Measurements from ENCODE around the gene HCFC1R1.
"Not testable (repeated sequence)": the region's sequence is repeated elsewhere in the genome, so short reads cannot be mapped to it uniquely, and the experiment has no call there.

HCFC1R1 gene

GRCh38 chr16:3023669-3024478 lies at the start of gene HCFC1R1, which contains the start of gene THOC6:
Gene HCFC1R1 (minus strand): TSS chr16:3023942. CDS start chr16:3023941, 1 bp downstream.
Gene THOC6 (plus strand): TSS chr16:3024035. CDS start chr16:3024327, 292 bp downstream.
- peak; percentile 92 for DNase-seq (ENCODE audit: low read depth, low spot score)

GRCh38 chr16:3073448-3073847 lies 49.7 kb upstream of the HCFC1R1 start:
- no peak for DNase-seq (ENCODE audit: low read depth, low spot score)

- DNase-seq (ENCODE audit: low read depth, low spot score) = not testable (repeated sequence)
These were observed 49.0 kb upstream of the HCFC1R1 start for GRCh38 chr16:3072576-3073263.

GRCh38 chr16:3072148-3072547 lies 48.4 kb upstream of the HCFC1R1 start:
- DNase-seq (ENCODE audit: low read depth, low spot score) = not testable (repeated sequence)

- no peak for DNase-seq (ENCODE audit: low read depth, low spot score)
These were observed 47.9 kb upstream of the HCFC1R1 start for GRCh38 chr16:3071655-3072054.

GRCh38 chr16:3070608-3071111 lies 46.9 kb upstream of the HCFC1R1 start:
- no peak for DNase-seq (ENCODE audit: low read depth, low spot score)

GRCh38 chr16:3069146-3069545 lies 45.4 kb upstream of the HCFC1R1 start:
- DNase-seq (ENCODE audit: low read depth, low spot score) = not testable (repeated sequence)

GRCh38 chr16:3068487-3068886 lies 44.7 kb upstream of the HCFC1R1 start:
- DNase-seq (ENCODE audit: low read depth, low spot score) = no peak

- DNase-seq (ENCODE audit: low read depth, low spot score) = no peak
These were observed 42.7 kb upstream of the HCFC1R1 start for GRCh38 chr16:3066440-3066748.

- DNase-seq (ENCODE audit: low read depth, low spot score) = no peak
These were observed 42.1 kb upstream of the HCFC1R1 start for GRCh38 chr16:3065742-3066439.

- peak; percentile 50 for DNase-seq (ENCODE audit: low read depth, low spot score)
These were observed 41.5 kb upstream of the HCFC1R1 start, which contains the start of gene IL32 for GRCh38 chr16:3065069-3065741. Gene IL32 (plus strand): TSS chr16:3065640. CDS start chr16:3065812, 172 bp downstream.

GRCh38 chr16:3063625-3064386 lies 40.1 kb upstream of the HCFC1R1 start:
- DNase-seq (ENCODE audit: low read depth, low spot score) = no peak

GRCh38 chr16:3062553-3062952 lies 38.8 kb upstream of the HCFC1R1 start:
- DNase-seq (ENCODE audit: low read depth, low spot score) = no peak

- DNase-seq (ENCODE audit: low read depth, low spot score) = no peak
These were observed 36.8 kb upstream of the HCFC1R1 start for GRCh38 chr16:3060339-3061127.

- DNase-seq (ENCODE audit: low read depth, low spot score) = no peak
These were observed 36.0 kb upstream of the HCFC1R1 start for GRCh38 chr16:3059723-3060242.

- DNase-seq (ENCODE audit: low read depth, low spot score) = peak; percentile 76
These were observed 35.4 kb upstream of the HCFC1R1 start for GRCh38 chr16:3059041-3059722.

GRCh38 chr16:3058139-3059030 lies 34.6 kb upstream of the HCFC1R1 start:
- DNase-seq (ENCODE audit: low read depth, low spot score) = no peak

Data from activated CD4-positive, CD25-positive, alpha-beta regulatory T cell treated with anti-CD3 and anti-CD28 coated beads, Interleukin-2, amount 50 U/mL, for 16 hours (primary cell).